ENCODE measurements around the gene EEFSEC.

EEFSEC gene

GRCh38 chr3:128275316-128276145 lies 122.2 kb downstream of the EEFSEC start:
- DNase-seq, result no peak

GRCh38 chr3:128276146-128276435 lies 122.8 kb downstream of the EEFSEC start:
- DNase-seq, result no peak

GRCh38 chr3:128276577-128277183 lies 123.4 kb downstream of the EEFSEC start:
- DNase-seq, result no peak

- no peak for DNase-seq
These were observed 124.2 kb downstream of the EEFSEC start for GRCh38 chr3:128277378-128278069.

GRCh38 chr3:128278130-128278529 lies 124.8 kb downstream of the EEFSEC start:
- DNase-seq, result no peak

GRCh38 chr3:128278761-128279600 lies 125.7 kb downstream of the EEFSEC start:
- no peak for DNase-seq

GRCh38 chr3:128279601-128279880 lies 126.3 kb downstream of the EEFSEC start:
- no peak for DNase-seq

- no peak for DNase-seq
These were observed 127.3 kb downstream of the EEFSEC start for GRCh38 chr3:128280481-128281052.

GRCh38 chr3:128281056-128281455 lies 127.8 kb downstream of the EEFSEC start:
- DNase-seq, result no peak

GRCh38 chr3:128281461-128282367 lies 128.4 kb downstream of the EEFSEC start:
- no peak for DNase-seq

GRCh38 chr3:128282380-128283196 lies 129.3 kb downstream of the EEFSEC start:
- no peak for DNase-seq

- DNase-seq, result no peak
These were observed 130.1 kb downstream of the EEFSEC start for GRCh38 chr3:128283421-128283820.

GRCh38 chr3:128285042-128285966 lies 132.0 kb downstream of the EEFSEC start:
- no peak for DNase-seq

GRCh38 chr3:128285967-128286321 lies 132.7 kb downstream of the EEFSEC start:
- DNase-seq, result no peak

- no peak for DNase-seq
These were observed 133.4 kb downstream of the EEFSEC start for GRCh38 chr3:128286691-128287090.

GRCh38 chr3:128287216-128287615 lies 133.9 kb downstream of the EEFSEC start:
- DNase-seq, result no peak

- no peak for DNase-seq
These were observed 136.3 kb downstream of the EEFSEC start for GRCh38 chr3:128289534-128289933.

GRCh38 chr3:128290484-128290883 lies 137.2 kb downstream of the EEFSEC start:
- DNase-seq, result no peak

GRCh38 chr3:128293930-128294329 lies 140.6 kb downstream of the EEFSEC start:
- DNase-seq, result no peak

GRCh38 chr3:128294999-128295468 lies 141.8 kb downstream of the EEFSEC start:
- no peak for DNase-seq
